ENCODE measurements around the gene GLRX5.

The GLRX5 gene

DNA sequence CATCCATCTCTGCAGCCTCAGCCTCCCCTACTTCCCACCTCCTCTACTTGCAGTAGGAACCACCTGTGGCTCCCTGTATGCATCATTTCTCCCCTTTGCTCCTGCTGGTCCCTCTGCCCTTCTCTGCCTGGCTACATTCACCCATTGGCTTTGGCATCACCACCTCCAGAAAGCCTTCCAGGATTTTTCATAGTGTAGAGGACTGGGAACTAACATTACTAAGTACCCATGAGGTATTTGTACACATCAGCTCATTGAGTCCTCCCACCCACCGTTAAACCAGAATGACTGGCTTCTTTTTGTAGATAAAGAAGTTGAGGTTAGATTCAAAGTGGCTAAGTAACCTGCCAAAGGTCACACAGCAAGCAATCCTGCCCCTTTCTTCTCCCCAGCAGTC lies 35.5 kb upstream of the GLRX5 start:
- H3K9ac ChIP-seq (ENCODE audit: low read length in 2 of 2) = no peak overlapping the region
- H3K9me3 ChIP-seq (ENCODE audit: control insufficient read depth in 2 of 2, low read length in 2 of 2) = no peaks in the 10 kb centered on the region
- no peaks in the 10 kb centered on the region for H3K36me3 ChIP-seq (ENCODE audit: control insufficient read depth in 2 of 2, insufficient read depth in 2 of 2, low read length in 2 of 2)
- H3K27ac ChIP-seq (ENCODE audit: low read length) = no peak overlapping the region
- H3K4me1 ChIP-seq (ENCODE audit: control insufficient read depth, insufficient read depth, low read length) = peaks cover 38% of the 10 kb centered on the region
- peaks cover 0 to 2% of the 10 kb centered on the region in 2 donors for H3K27me3 ChIP-seq (ENCODE audit: control insufficient read depth in 1 of 2, insufficient read depth in 2 of 2, low read length in 2 of 2)
- no peak overlapping the region for H3K4me3 ChIP-seq (ENCODE audit: low read length in 2 of 2)

GRCh38 chr14:95500201-95500681 lies 34.6 kb upstream of the GLRX5 start:
- H3K9me3 ChIP-seq (ENCODE audit: control insufficient read depth in 2 of 2, low read length in 2 of 2) = no peaks in the 10 kb centered on the region
- no peaks in the 10 kb centered on the region for H3K36me3 ChIP-seq (ENCODE audit: control insufficient read depth in 2 of 2, insufficient read depth in 2 of 2, low read length in 2 of 2)
- no peak overlapping the region for H3K27ac ChIP-seq (ENCODE audit: low read length)
- no peak overlapping the region for H3K4me3 ChIP-seq (ENCODE audit: low read length in 2 of 2)
- peaks cover 41% of the 10 kb centered on the region for H3K4me1 ChIP-seq (ENCODE audit: control insufficient read depth, insufficient read depth, low read length)
- peaks cover 0 to 2% of the 10 kb centered on the region in 2 donors for H3K27me3 ChIP-seq (ENCODE audit: control insufficient read depth in 1 of 2, insufficient read depth in 2 of 2, low read length in 2 of 2)
- H3K9ac ChIP-seq (ENCODE audit: low read length in 2 of 2) = no peak overlapping the region

- Histone ChIP-seq H3K4me1 (ENCODE audit: control insufficient read depth, insufficient read depth, low read length) (peaks cover 37% of the 10 kb centered on the region), H3K27ac (ENCODE audit: low read length) (no peak overlapping the region), H3K9ac (ENCODE audit: low read length in 2 of 2) (no peak overlapping the region), H3K36me3 (ENCODE audit: control insufficient read depth in 2 of 2, insufficient read depth in 2 of 2, low read length in 2 of 2) (no peaks in the 10 kb centered on the region), H3K27me3 (ENCODE audit: control insufficient read depth in 1 of 2, insufficient read depth in 2 of 2, low read length in 2 of 2) (peaks cover 0 to 2% of the 10 kb centered on the region in 2 donors), H3K9me3 (ENCODE audit: control insufficient read depth in 2 of 2, low read length in 2 of 2) (no peaks in the 10 kb centered on the region), H3K4me3 (ENCODE audit: low read length in 2 of 2) (no peak overlapping the region)
Observed at GRCh38 chr14:95500772-95501401, 34.0 kb upstream of the GLRX5 start.

DNA sequence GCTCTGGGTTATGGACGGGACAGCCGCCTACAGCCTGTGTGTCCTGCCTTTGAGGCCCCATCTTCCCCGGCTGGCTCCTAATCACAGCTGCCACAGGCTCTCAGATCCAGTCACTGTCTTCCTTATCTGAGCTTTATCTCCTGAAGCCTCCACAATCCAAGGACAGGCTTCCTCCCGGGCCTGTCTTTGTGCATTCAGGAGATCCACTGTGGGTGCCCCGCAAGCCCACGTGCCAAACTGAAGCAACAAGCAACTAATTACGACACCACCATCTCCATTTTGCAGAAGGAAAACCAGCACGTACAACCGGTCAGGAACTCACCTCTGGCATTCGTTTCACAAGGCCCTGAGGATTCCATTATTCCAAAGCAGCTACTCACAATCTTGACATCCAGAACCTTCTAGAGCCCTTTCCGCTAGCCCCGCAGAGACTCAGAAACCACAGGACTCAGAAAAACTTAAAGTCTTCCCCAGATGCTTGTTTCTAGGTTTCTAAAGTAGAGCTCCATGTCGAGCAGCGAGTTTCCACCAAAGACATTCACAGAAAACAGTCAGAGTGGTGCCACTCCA lies 32.4 kb upstream of the GLRX5 start:
- Histone ChIP-seq H3K9ac (ENCODE audit: low read length in 2 of 2) (no peak overlapping the region), H3K27me3 (ENCODE audit: control insufficient read depth in 1 of 2, insufficient read depth in 2 of 2, low read length in 2 of 2) (no peaks in the 10 kb centered on the region), H3K27ac (ENCODE audit: low read length) (no peak overlapping the region), H3K4me3 (ENCODE audit: low read length in 2 of 2) (no peak overlapping the region), H3K4me1 (ENCODE audit: control insufficient read depth, insufficient read depth, low read length) (peaks cover 34% of the 10 kb centered on the region), H3K9me3 (ENCODE audit: control insufficient read depth in 2 of 2, low read length in 2 of 2) (no peaks in the 10 kb centered on the region), H3K36me3 (ENCODE audit: control insufficient read depth in 2 of 2, insufficient read depth in 2 of 2, low read length in 2 of 2) (no peaks in the 10 kb centered on the region)

GRCh38 chr14:95503365-95504134 lies 31.3 kb upstream of the GLRX5 start:
- no peak overlapping the region for H3K27ac ChIP-seq (ENCODE audit: low read length)
- peaks cover 0 to 2% of the 10 kb centered on the region in 2 donors for H3K27me3 ChIP-seq (ENCODE audit: control insufficient read depth in 1 of 2, insufficient read depth in 2 of 2, low read length in 2 of 2)
- H3K9ac ChIP-seq (ENCODE audit: low read length in 2 of 2) = no peak overlapping the region
- H3K4me1 ChIP-seq (ENCODE audit: control insufficient read depth, insufficient read depth, low read length) = peaks cover 35% of the 10 kb centered on the region
- H3K9me3 ChIP-seq (ENCODE audit: control insufficient read depth in 2 of 2, low read length in 2 of 2) = no peaks in the 10 kb centered on the region
- H3K36me3 ChIP-seq (ENCODE audit: control insufficient read depth in 2 of 2, insufficient read depth in 2 of 2, low read length in 2 of 2) = peaks cover 0 to 2% of the 10 kb centered on the region in 2 donors
- H3K4me3 ChIP-seq (ENCODE audit: low read length in 2 of 2) = no peak overlapping the region

DNA sequence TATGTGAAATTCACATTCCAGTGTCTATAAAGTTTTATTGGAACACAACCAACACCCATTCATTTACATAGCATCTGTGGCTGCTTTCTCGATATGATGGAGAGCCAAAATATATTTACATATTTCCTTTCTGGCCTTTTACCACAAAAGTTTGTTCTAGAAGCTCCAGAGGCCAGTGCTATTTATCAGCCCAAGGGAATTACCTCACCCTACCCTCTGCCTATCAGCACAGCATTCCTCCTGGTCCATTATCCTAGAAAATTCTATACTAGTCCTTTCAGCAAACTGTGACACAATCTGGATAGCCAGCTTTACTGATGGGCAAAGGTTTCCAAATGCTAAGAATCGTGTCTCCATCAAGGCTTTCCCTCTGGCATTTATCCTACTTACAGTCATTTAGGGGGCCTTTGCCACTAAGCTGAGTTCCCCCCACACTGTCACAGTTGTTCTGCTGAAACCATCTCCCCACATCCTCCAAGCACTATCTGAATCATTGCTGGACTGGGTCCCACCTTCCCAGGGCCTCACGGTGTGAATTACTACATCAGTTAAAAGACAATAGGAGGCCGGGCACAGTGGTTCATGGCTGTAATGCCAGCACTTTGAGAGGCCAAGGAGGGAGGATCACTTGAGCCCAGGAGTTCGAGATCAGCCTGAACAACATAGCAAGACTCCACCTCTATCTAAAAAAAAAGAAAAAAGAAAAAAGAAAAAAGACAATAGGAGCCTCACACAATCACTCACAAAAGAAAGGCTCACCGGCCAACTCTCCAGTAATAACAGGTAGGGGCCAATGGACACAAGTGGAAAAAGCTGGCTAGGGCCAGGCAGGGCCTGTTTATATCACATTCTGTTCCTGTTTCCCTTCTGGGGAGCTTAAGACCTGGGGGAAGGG lies 30.5 kb upstream of the GLRX5 start:
- H3K9ac ChIP-seq (ENCODE audit: low read length in 2 of 2) = no peak overlapping the region
- no peak overlapping the region for H3K4me3 ChIP-seq (ENCODE audit: low read length in 2 of 2)
- no peaks in the 10 kb centered on the region for H3K9me3 ChIP-seq (ENCODE audit: control insufficient read depth in 2 of 2, low read length in 2 of 2)
- peaks cover 0 to 2% of the 10 kb centered on the region in 2 donors for H3K36me3 ChIP-seq (ENCODE audit: control insufficient read depth in 2 of 2, insufficient read depth in 2 of 2, low read length in 2 of 2)
- H3K27ac ChIP-seq (ENCODE audit: low read length) = no peak overlapping the region
- peaks cover 32% of the 10 kb centered on the region for H3K4me1 ChIP-seq (ENCODE audit: control insufficient read depth, insufficient read depth, low read length)
- peaks cover under 1 to 2% of the 10 kb centered on the region in 2 donors for H3K27me3 ChIP-seq (ENCODE audit: control insufficient read depth in 1 of 2, insufficient read depth in 2 of 2, low read length in 2 of 2)

- peaks cover 2 to 7% of the 10 kb centered on the region in 2 donors for H3K27me3 ChIP-seq (ENCODE audit: control insufficient read depth in 1 of 2, insufficient read depth in 2 of 2, low read length in 2 of 2)
- no peak overlapping the region for H3K9ac ChIP-seq (ENCODE audit: low read length in 2 of 2)
- H3K4me3 ChIP-seq (ENCODE audit: low read length in 2 of 2) = no peak overlapping the region
- peaks cover 0 to 2% of the 10 kb centered on the region in 2 donors for H3K36me3 ChIP-seq (ENCODE audit: control insufficient read depth in 2 of 2, insufficient read depth in 2 of 2, low read length in 2 of 2)
- no peak overlapping the region for H3K27ac ChIP-seq (ENCODE audit: low read length)
- H3K4me1 ChIP-seq (ENCODE audit: control insufficient read depth, insufficient read depth, low read length) = peaks cover 33% of the 10 kb centered on the region
- no peaks in the 10 kb centered on the region for H3K9me3 ChIP-seq (ENCODE audit: control insufficient read depth in 2 of 2, low read length in 2 of 2)
Observed at GRCh38 chr14:95505030-95505589, 29.7 kb upstream of the GLRX5 start.

DNA sequence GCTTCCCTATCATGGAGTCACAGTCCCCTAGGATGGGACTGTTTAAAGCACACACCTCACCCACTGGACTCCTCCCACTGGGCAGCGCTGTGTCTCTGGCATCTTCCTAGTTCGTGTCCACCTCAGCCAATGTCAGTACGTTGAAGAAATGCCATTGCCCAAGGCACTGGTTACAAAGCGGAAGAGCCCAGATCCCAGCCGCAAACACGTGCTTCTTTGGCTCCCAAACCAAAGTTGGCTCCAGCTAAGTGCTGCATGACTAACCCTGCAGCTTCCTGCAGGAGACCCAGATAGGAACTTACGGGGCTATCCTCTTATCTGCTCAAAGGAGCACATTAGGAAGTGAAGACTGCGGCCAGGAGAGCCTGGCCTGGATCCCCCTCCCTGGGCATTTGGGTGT lies 27.7 kb upstream of the GLRX5 start:
- peaks cover 0 to 2% of the 10 kb centered on the region in 2 donors for H3K36me3 ChIP-seq (ENCODE audit: control insufficient read depth in 2 of 2, insufficient read depth in 2 of 2, low read length in 2 of 2)
- no peak overlapping the region for H3K9ac ChIP-seq (ENCODE audit: low read length in 2 of 2)
- H3K27ac ChIP-seq (ENCODE audit: low read length) = no peak overlapping the region
- peaks cover 25% of the 10 kb centered on the region for H3K4me1 ChIP-seq (ENCODE audit: control insufficient read depth, insufficient read depth, low read length)
- H3K4me3 ChIP-seq (ENCODE audit: low read length in 2 of 2) = no peak overlapping the region
- no peaks in the 10 kb centered on the region for H3K9me3 ChIP-seq (ENCODE audit: control insufficient read depth in 2 of 2, low read length in 2 of 2)
- peaks cover 2 to 9% of the 10 kb centered on the region in 2 donors for H3K27me3 ChIP-seq (ENCODE audit: control insufficient read depth in 1 of 2, insufficient read depth in 2 of 2, low read length in 2 of 2)

- peaks cover 0 to 2% of the 10 kb centered on the region in 2 donors for H3K36me3 ChIP-seq (ENCODE audit: control insufficient read depth in 2 of 2, insufficient read depth in 2 of 2, low read length in 2 of 2)
- H3K4me1 ChIP-seq (ENCODE audit: control insufficient read depth, insufficient read depth, low read length) = peaks cover 25% of the 10 kb centered on the region
- peaks cover 2 to 9% of the 10 kb centered on the region in 2 donors for H3K27me3 ChIP-seq (ENCODE audit: control insufficient read depth in 1 of 2, insufficient read depth in 2 of 2, low read length in 2 of 2)
- H3K4me3 ChIP-seq (ENCODE audit: low read length in 2 of 2) = no peak overlapping the region
- H3K9me3 ChIP-seq (ENCODE audit: control insufficient read depth in 2 of 2, low read length in 2 of 2) = no peaks in the 10 kb centered on the region
- H3K27ac ChIP-seq (ENCODE audit: low read length) = no peak overlapping the region
- no peak overlapping the region for H3K9ac ChIP-seq (ENCODE audit: low read length in 2 of 2)
Observed at GRCh38 chr14:95507701-95508103, 27.1 kb upstream of the GLRX5 start.

DNA sequence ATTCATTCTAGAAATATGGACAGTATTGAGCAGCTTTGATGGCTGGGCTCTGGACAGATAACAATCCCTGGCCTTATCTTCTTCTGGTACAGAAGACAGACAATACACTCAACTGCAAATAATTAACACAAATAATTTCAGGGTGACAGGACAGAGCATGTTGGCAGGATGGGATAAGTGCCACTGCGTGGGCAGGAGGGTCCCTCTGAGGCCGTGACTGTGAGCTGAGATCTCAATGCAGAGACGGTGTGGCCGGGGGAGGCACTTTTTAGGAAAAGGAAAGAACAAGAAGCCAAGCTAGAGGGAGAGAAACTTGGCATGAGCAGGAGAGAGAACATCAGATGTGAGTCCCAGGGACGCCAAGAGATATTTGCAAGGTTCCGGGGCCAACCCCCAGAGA lies 26.5 kb upstream of the GLRX5 start:
- H3K9ac ChIP-seq (ENCODE audit: low read length in 2 of 2) = no peak overlapping the region
- H3K27me3 ChIP-seq (ENCODE audit: control insufficient read depth in 1 of 2, insufficient read depth in 2 of 2, low read length in 2 of 2) = peaks cover 2 to 12% of the 10 kb centered on the region in 2 donors
- no peak overlapping the region for H3K27ac ChIP-seq (ENCODE audit: low read length)
- H3K36me3 ChIP-seq (ENCODE audit: control insufficient read depth in 2 of 2, insufficient read depth in 2 of 2, low read length in 2 of 2) = peaks cover 0 to 2% of the 10 kb centered on the region in 2 donors
- peaks cover 29% of the 10 kb centered on the region for H3K4me1 ChIP-seq (ENCODE audit: control insufficient read depth, insufficient read depth, low read length)
- H3K4me3 ChIP-seq (ENCODE audit: low read length in 2 of 2) = no peak overlapping the region
- no peaks in the 10 kb centered on the region for H3K9me3 ChIP-seq (ENCODE audit: control insufficient read depth in 2 of 2, low read length in 2 of 2)
